Measurements from ENCODE around the gene TMEM185B. TPM values are rescaled to one million over a fixed set of nuclear protein-coding genes. Genes with fewer than 3 reads are reported as not detected.

The TMEM185B gene
- total and polyA plus RNA-seq, 10 of the 15 experiments (the other 5 are each of a cell fraction or from before 2014, with no cell fraction given): 2.4 to 20.9 (median 14.5) TPM

DNA sequence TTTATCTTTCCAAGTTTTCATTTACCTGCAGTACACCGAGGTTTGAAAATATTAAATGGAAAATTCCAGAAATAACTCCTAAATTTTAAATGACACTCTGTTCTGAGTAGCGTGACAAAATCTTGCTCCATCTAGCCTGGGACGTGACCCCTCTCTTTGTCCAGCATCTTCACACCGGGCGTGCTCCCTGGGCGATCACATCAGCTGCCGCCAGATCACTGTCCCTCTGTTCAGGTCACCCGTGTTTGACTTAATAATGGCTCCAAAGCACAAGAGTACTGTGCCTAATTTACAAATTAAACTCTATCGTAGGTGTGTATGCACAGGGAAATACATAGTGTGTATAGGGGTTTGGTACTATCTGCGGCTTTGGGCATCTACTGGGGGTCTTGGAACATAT, 6.1 kb upstream of the TMEM185B start:
- peaks cover 36% of the 10 kb centered on the region for H3K79me2 ChIP-seq (ENCODE audit: control insufficient read depth, insufficient read depth, low read length)
- DNase-seq (ENCODE audit: low read depth, low spot score): no peak
- no peaks in the 10 kb centered on the region for H4K20me1 ChIP-seq (ENCODE audit: control insufficient read depth, insufficient read depth)
- H3K36me3 ChIP-seq (ENCODE audit: control insufficient read depth in 2 of 2, insufficient read depth in 2 of 2, low read length in 1 of 2): no peaks in the 10 kb centered on the region
- in situ Hi-C loops (cut with MboI): no loop called here
- 97% methylated on average over 10 of the region's 10 CpGs for WGBS (ENCODE audit: insufficient coverage, insufficient replicate concordance, low lambda C conversion rate, missing lambda C conversion rate)
- POLR2A ChIA-PET: no interaction called here
- H3K4me1 ChIP-seq (ENCODE audit: control insufficient read depth, insufficient read depth, low read length): peaks cover 18% of the 10 kb centered on the region
- peak overlapping the region; percentile 89; the same call in 1 of the 2 replicates for H3K4me3 ChIP-seq
- SMC1A ChIA-PET (ENCODE audit: uncharacterized antibody, unreplicated experiment): interaction anchor here (4.1 to 7.3 kb wide), 3 partner anchors 22 to 82 kb away, joined by 32 to 106 read pairs (median 35); partner anchors contain the start of gene RALB
- RAD21 ChIA-PET (ENCODE audit: unreplicated experiment): interaction anchor here (0.7 to 4.7 kb wide), 4 partner anchors 23 to 394 kb away, joined by 3 to 64 read pairs (median 36); partner anchors contain the start of gene RALB
- no peak overlapping the region for H2AFZ ChIP-seq (ENCODE audit: control insufficient read depth, low read depth, low read length)
- no peaks in the 10 kb centered on the region for H3K27me3 ChIP-seq (replicated peaks in 1 of 2; ENCODE audit: control insufficient read depth in 2 of 2, insufficient read depth in 2 of 2, low read length in 1 of 2)
- no TSS peak for BruUV-seq (replicated peaks)
- TF ChIP-seq, protein P1, sequence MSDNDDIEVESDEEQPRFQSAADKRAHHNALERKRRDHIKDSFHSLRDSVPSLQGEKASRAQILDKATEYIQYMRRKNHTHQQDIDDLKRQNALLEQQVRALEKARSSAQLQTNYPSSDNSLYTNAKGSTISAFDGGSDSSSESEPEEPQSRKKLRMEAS (IDR thresholded peaks at IDR 0.05; ENCODE audit: low read depth, low read length): no peak
- TF ChIP-seq EED (IDR thresholded peaks at IDR 0.05; ENCODE audit: low read depth) (no peak), HDAC6 (IDR thresholded peaks at IDR 0.05; ENCODE audit: unreplicated experiment) (no peak), TBL1XR1 (IDR thresholded peaks at IDR 0.05; ENCODE audit: low read depth, low read length) (no peak), RFX5 (IDR thresholded peaks at IDR 0.05; ENCODE audit: low read depth, low read length) (no peak)
- TF ChIP-seq, protein P2, sequence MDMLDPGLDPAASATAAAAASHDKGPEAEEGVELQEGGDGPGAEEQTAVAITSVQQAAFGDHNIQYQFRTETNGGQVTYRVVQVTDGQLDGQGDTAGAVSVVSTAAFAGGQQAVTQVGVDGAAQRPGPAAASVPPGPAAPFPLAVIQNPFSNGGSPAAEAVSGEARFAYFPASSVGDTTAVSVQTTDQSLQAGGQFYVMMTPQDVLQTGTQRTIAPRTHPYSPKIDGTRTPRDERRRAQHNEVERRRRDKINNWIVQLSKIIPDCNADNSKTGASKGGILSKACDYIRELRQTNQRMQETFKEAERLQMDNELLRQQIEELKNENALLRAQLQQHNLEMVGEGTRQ (IDR thresholded peaks at IDR 0.05; ENCODE audit: borderline replicate concordance, low read depth, low read length): no peak
- peak overlapping the region; percentile 85 for H3K9ac ChIP-seq (ENCODE audit: control insufficient read depth, insufficient read depth, low read length)
- no peak overlapping the region for H3K27ac ChIP-seq (ENCODE audit: control insufficient read depth, insufficient read depth)
- CTCF ChIA-PET: interaction anchor here (1.0 to 6.0 kb wide), 6 partner anchors 23 to 85 kb away, joined by 3 to 52 read pairs (median 6); partner anchors contain the start of gene RALB
- no peaks in the 10 kb centered on the region for H3K9me3 ChIP-seq (replicated peaks; ENCODE audit: control insufficient read depth, insufficient read depth, low read length)
- FAIRE-seq: no peak
- intact Hi-C loops (cut with micrococcal nuclease; ENCODE audit: unreplicated experiment): no loop called here
- H3K4me2 ChIP-seq (ENCODE audit: control insufficient read depth, insufficient read depth): peak overlapping the region; percentile 77
- no peak for ATAC-seq

Data from GM12878 (cell line).